HG02884 (cell line): ENCODE results near the gene SSH2.

ENCODE experiments used
- ATAC-seq: cut with Tn5 transposase; IDR thresholded peaks from one replicate; pipeline ENCODE4 v1.9.1; 2021; ENCODE audit warnings: mild to moderate bottlenecking, moderate library complexity; ENCODE audit not compliant: unreplicated experiment

SSH2 gene

GRCh38 chr17:29615048-29615385, 315.0 kb downstream of the SSH2 start:
- no peak for ATAC-seq

GRCh38 chr17:29614349-29615047, 315.5 kb downstream of the SSH2 start:
- ATAC-seq = no peak

GRCh38 chr17:29613856-29614255, 316.2 kb downstream of the SSH2 start:
- ATAC-seq = no peak

- ATAC-seq = no peak
These were observed 316.6 kb downstream of the SSH2 start for GRCh38 chr17:29613352-29613837.

GRCh38 chr17:29612404-29613280, 317.4 kb downstream of the SSH2 start:
- no peak for ATAC-seq

- ATAC-seq = no peak
These were observed 318.0 kb downstream of the SSH2 start for GRCh38 chr17:29612094-29612403.

- ATAC-seq = no peak
These were observed 318.5 kb downstream of the SSH2 start for GRCh38 chr17:29611351-29612093.

GRCh38 chr17:29610395-29610794, 319.6 kb downstream of the SSH2 start:
- ATAC-seq = no peak

GRCh38 chr17:29608986-29609385, 321.0 kb downstream of the SSH2 start:
- ATAC-seq = no peak

- ATAC-seq = no peak
These were observed 322.4 kb downstream of the SSH2 start for GRCh38 chr17:29607557-29608195.

GRCh38 chr17:29603109-29603674, 326.8 kb downstream of the SSH2 start:
- ATAC-seq = no peak

GRCh38 chr17:29597361-29598172, 332.5 kb downstream of the SSH2 start:
- ATAC-seq = no peak

GRCh38 chr17:29596811-29597210, 333.2 kb downstream of the SSH2 start:
- no peak for ATAC-seq

- no peak for ATAC-seq
These were observed 333.9 kb downstream of the SSH2 start for GRCh38 chr17:29595943-29596774.

- no peak for ATAC-seq
These were observed 334.7 kb downstream of the SSH2 start for GRCh38 chr17:29595107-29595942.

- ATAC-seq = no peak
These were observed 335.4 kb downstream of the SSH2 start for GRCh38 chr17:29594519-29595090.

GRCh38 chr17:29593591-29594518, 336.2 kb downstream of the SSH2 start:
- ATAC-seq = no peak
